LNCAP (cell line): ENCODE measurements around the gene NTM.

ENCODE experiments used
- CTCF ChIP-seq: fragments of 450-650 bp; IDR thresholded peaks from 2 replicates; pipeline ENCODE4 v1.5.1; 2017; ENCODE audit warnings: mild to moderate bottlenecking

The NTM gene

GRCh38 chr11:132142554-132142953 lies 772.1 kb downstream of the NTM start:
- TF ChIP-seq CTCF, result no peak

GRCh38 chr11:132147464-132147863 lies 777.0 kb downstream of the NTM start:
- TF ChIP-seq CTCF, result no peak

GRCh38 chr11:132154781-132155180 lies 784.4 kb downstream of the NTM start:
- TF ChIP-seq CTCF, result no peak

- no peak; the same call in 1 of the 2 replicates for TF ChIP-seq CTCF
Measured at GRCh38 chr11:132158091-132158490, 787.7 kb downstream of the NTM start.

GRCh38 chr11:132158696-132159095 lies 788.3 kb downstream of the NTM start:
- TF ChIP-seq CTCF, result no peak

- no peak for TF ChIP-seq CTCF
Measured at GRCh38 chr11:132161403-132162078, 791.1 kb downstream of the NTM start.

- TF ChIP-seq CTCF, result no peak
Measured at GRCh38 chr11:132168344-132168981, 798.0 kb downstream of the NTM start.
